Activated CD8-positive, alpha-beta T cell treated with anti-CD3 and anti-CD28 coated beads for 36 hours (primary cell): ENCODE data around the gene ACTG2. TPM values are rescaled to one million over a fixed set of nuclear protein-coding genes. Genes with fewer than 3 reads are reported as not detected.

Experiments
- ATAC-seq: fragments of 200-7000 bp; cut with Tn5 transposase; one replicate; pipeline ENCODE4 v1.10.0; 2021; ENCODE audit warnings: mild to moderate bottlenecking, moderate library complexity
- CTCF ChIA-PET: fragments of 350-600 bp; sonication (Branson Sonifier 250); formaldehyde crosslinking; loops from one replicate; lab custom pipeline; 2021; ENCODE audit warnings: antibody characterized with exemption; lab: Charles Lee
- POLR2A ChIA-PET: fragments of 350-600 bp; sonication (Branson Sonifier 250); formaldehyde crosslinking; loops from one replicate; lab custom pipeline; 2021; ENCODE audit warnings: antibody characterized with exemption; lab: Charles Lee
- DNase-seq: peaks from one replicate; pipeline ENCODE4 v3.0.0-alpha.2; 2020
- H3K27ac Mint-ChIP-seq: one replicate; pipeline ENCODE4 v1.8.0; 2021; ENCODE audit warnings: mild to moderate bottlenecking, mixed read lengths
- H3K27me3 Mint-ChIP-seq: one replicate; pipeline ENCODE4 v1.8.0; 2021; ENCODE audit warnings: mixed read lengths
- H3K36me3 Mint-ChIP-seq: one replicate; pipeline ENCODE4 v1.8.0; 2021; ENCODE audit warnings: low read depth, mixed read lengths
- H3K4me1 Mint-ChIP-seq: one replicate; pipeline ENCODE4 v1.8.0; 2021; ENCODE audit warnings: low read depth, mixed read lengths
- H3K4me3 Mint-ChIP-seq: one replicate; pipeline ENCODE4 v1.8.0; 2021; ENCODE audit warnings: mild to moderate bottlenecking, moderate library complexity, mixed read lengths
- H3K9me3 Mint-ChIP-seq: one replicate; pipeline ENCODE4 v1.8.0; 2021; ENCODE audit warnings: mixed read lengths
- CTCF ChIP-seq: fragments of 200-600 bp; IDR thresholded peaks from one replicate; pipeline ENCODE4 v1.8.0; 2022; ENCODE audit warnings: antibody characterized with exemption, mild to moderate bottlenecking
- intact Hi-C: fragments of 100-400 bp; cut with micrococcal nuclease; formaldehyde crosslinking; loops from one replicate; pipeline ENCODE4 v1.10.0; 2022
- total RNA-seq, 2 experiments: library from RNA; stranded (reverse); gene quantifications; one replicate each; pipeline ENCODE4 v1.2.3, GENCODE V29; 2021

ACTG2 gene
- total RNA-seq, 2 experiments from 2014 or later, result 0.11 to 0.27 TPM

- CTCF ChIA-PET, result interaction anchor here (1.8 to 1.9 kb wide), 2 partner anchors 43 to 67 kb away, joined by 4 to 8 read pairs; partner anchors contain the start of gene STAMBP
- no peak overlapping the region for H3K4me3 Mint-ChIP-seq
- no peak for TF ChIP-seq CTCF
- DNase-seq (no peak), ATAC-seq (no peak)
- peaks cover 31% of the 10 kb centered on the region for H3K4me1 Mint-ChIP-seq
- intact Hi-C loops, result no loop called here
- no peaks in the 10 kb centered on the region for H3K9me3 Mint-ChIP-seq
- POLR2A ChIA-PET, result interaction anchor here (2.0 kb wide), 1 partner anchor 8 kb away, joined by 6 read pairs; no protein-coding TSS in a partner anchor
- H3K27ac Mint-ChIP-seq, result peak overlapping the region; percentile 49
- H3K36me3 Mint-ChIP-seq, result no peaks in the 10 kb centered on the region
- no peaks in the 10 kb centered on the region for H3K27me3 Mint-ChIP-seq
These were observed 2.7 kb downstream of the ACTG2 start for GRCh38 chr2:73895473-73895872.

- Mint-ChIP-seq H3K4me3 (peak overlapping the region; percentile 5), H3K4me1 (peaks cover 31% of the 10 kb centered on the region), H3K27me3 (no peaks in the 10 kb centered on the region), H3K36me3 (no peaks in the 10 kb centered on the region), H3K9me3 (no peaks in the 10 kb centered on the region), H3K27ac (peak overlapping the region; percentile 87)
- ChIA-PET CTCF (interaction anchor here (0.8 to 1.8 kb wide), 6 partner anchors 15 to 224 kb away, joined by 3 to 8 read pairs (median 4); partner anchors contain the start of gene STAMBP), POLR2A (interaction anchor here (1.0 to 2.0 kb wide), 4 partner anchors 10 to 68 kb away, joined by 3 to 7 read pairs (median 5); partner anchors contain the start of gene STAMBP)
- no peak for TF ChIP-seq CTCF
- peak; percentile 91 for ATAC-seq
- DNase-seq, result peak; percentile 81
- intact Hi-C loops, result no loop called here
These were observed 3.8 kb downstream of the ACTG2 start for GRCh38 chr2:73896362-73897239.

GRCh38 chr2:73897240-73897583, 4.4 kb downstream of the ACTG2 start:
- H3K27me3 Mint-ChIP-seq, result no peaks in the 10 kb centered on the region
- ChIA-PET CTCF (interaction anchor here (0.8 to 1.7 kb wide), 5 partner anchors 14 to 224 kb away, joined by 3 to 8 read pairs (median 4); no protein-coding TSS in a partner anchor), POLR2A (interaction anchor here (1.0 to 2.0 kb wide), 4 partner anchors 10 to 69 kb away, joined by 3 to 7 read pairs (median 5); partner anchors contain the start of gene STAMBP)
- H3K36me3 Mint-ChIP-seq, result no peaks in the 10 kb centered on the region
- no peak for TF ChIP-seq CTCF
- ATAC-seq, result no peak
- peak overlapping the region; percentile 87 for H3K27ac Mint-ChIP-seq
- DNase-seq, result no peak
- H3K9me3 Mint-ChIP-seq, result no peaks in the 10 kb centered on the region
- no peak overlapping the region for H3K4me3 Mint-ChIP-seq
- H3K4me1 Mint-ChIP-seq, result peaks cover 31% of the 10 kb centered on the region
- intact Hi-C loops, result no loop called here

- ATAC-seq, result no peak
- CTCF ChIA-PET, result no interaction called here
- Mint-ChIP-seq H3K36me3 (no peaks in the 10 kb centered on the region), H3K27me3 (no peaks in the 10 kb centered on the region), H3K9me3 (no peaks in the 10 kb centered on the region), H3K4me3 (no peak overlapping the region), H3K27ac (no peak overlapping the region), H3K4me1 (peaks cover 31% of the 10 kb centered on the region)
- no peak for DNase-seq
- intact Hi-C loops, result no loop called here
- POLR2A ChIA-PET, result no interaction called here
- TF ChIP-seq CTCF, result no peak
These were observed 5.1 kb downstream of the ACTG2 start for GRCh38 chr2:73897934-73898333.
